Upper lobe of left lung (tissue), 4 donors: Measurements from ENCODE around the gene ZNF367.

ENCODE experiments used
- CTCF ChIP-seq, 6 experiments: fragments of 450-650 bp in 4 of 6; fragments of 200-600 bp in 2 of 6; sonication (generic) in 2 of 6; IDR thresholded peaks; one replicate each; pipeline ENCODE4 v1.5.1; 2016 to 2019; ENCODE audit warnings: antibody characterized with exemption in 6 of 6
- EP300 ChIP-seq, 4 donors: sonication (generic); formaldehyde crosslinking; IDR thresholded peaks; one replicate each; pipeline ENCODE4 v1.5.1; 2017; ENCODE audit warnings: antibody characterized with exemption in 4 of 4, control low read depth in 2 of 4
- POLR2A ChIP-seq, 4 donors: fragments of 450-650 bp; IDR thresholded peaks; one replicate each; pipeline ENCODE4 v1.5.1; 2016 to 2017; ENCODE audit warnings: antibody characterized with exemption in 4 of 4, mild to moderate bottlenecking in 2 of 4
- POLR2AphosphoS5 ChIP-seq, 2 donors: sonication (generic); formaldehyde crosslinking; IDR thresholded peaks; one replicate each; pipeline ENCODE4 v1.5.1; 2017; ENCODE audit warnings: antibody characterized with exemption in 2 of 2

DNA sequence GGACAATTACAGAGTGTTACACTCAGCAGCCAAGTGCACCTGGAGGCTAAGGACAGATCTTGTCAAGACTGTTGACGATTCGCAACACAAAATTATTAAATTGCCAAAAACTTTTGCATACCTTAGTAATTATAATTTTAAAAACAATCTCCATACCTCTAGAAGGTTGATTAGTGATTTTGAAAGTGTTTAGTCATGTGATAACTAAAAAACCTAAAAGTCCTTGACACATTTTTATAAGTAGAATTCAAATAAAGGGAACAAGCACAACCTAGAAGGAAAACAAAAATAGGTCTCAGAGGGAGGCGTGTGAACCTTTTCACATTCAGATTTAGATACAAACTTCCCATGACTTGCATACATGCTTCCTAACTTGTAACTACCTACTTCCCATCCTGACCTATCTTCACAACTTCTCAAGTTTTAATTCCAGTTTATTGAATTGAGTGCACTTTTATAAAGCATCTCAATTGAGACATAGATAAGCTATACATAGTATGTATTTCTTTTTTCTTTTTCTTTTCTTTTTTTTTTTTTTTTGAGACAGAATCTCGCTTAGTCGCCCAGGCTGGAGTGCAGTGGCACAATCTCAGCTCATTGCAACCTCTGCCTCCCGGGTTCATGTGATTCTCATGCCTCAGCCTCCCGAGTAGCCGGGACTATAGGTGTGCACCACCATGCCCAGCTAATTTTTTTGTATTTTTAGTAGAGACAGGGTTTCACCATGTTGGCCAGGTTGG, 5.8 kb downstream of the ZNF367 start:
- TF ChIP-seq CTCF (IDR thresholded peaks at IDR 0.05) (no peak), POLR2A (IDR thresholded peaks at IDR 0.05) (no peak), POLR2AphosphoS5 (IDR thresholded peaks at IDR 0.05) (no peak), EP300 (IDR thresholded peaks at IDR 0.05) (no peak)
